SK-N-SH (cell line): ENCODE results near the gene PDE6D. TPM values are rescaled to one million over a fixed set of nuclear protein-coding genes. Genes with fewer than 3 reads are reported as not detected.
A peak's percentile ranks its signal among the peaks of the same experiment; 100 is the strongest.

ENCODE experiments used
- CTCF ChIA-PET: fragments of 300-600, 350-600 bp; formaldehyde crosslinking; extraction: SDS; loops from one replicate; lab custom pipeline; 2021; lab: Yijun Ruan, JAX
- POLR2A ChIA-PET: fragments of 350-600 bp; sonication (Branson Sonifier 250); formaldehyde crosslinking; extraction: SDS; loops from one replicate; lab custom pipeline; 2020; ENCODE audit warnings: antibody characterized with exemption, inconsistent platforms; lab: Yijun Ruan, JAX
- DNase-seq: peaks from one replicate; pipeline ENCODE4 v3.0.0; 2012
- H2AFZ ChIP-seq: fragments of 200-600 bp; sonication (generic); 2 replicates; pipeline ENCODE4 v1.8.1; 2016; ENCODE audit warnings: antibody characterized with exemption, mild to moderate bottlenecking, low read depth
- H3F3A ChIP-seq: fragments of 200-600 bp; sonication (generic); replicated peaks from 2 replicates; pipeline ENCODE3; 2016; ENCODE audit warnings: antibody characterized with exemption, mild to moderate bottlenecking; ENCODE audit not compliant: insufficient read depth
- H3K27ac ChIP-seq, 2 experiments: fragments of 200-500 bp in 1 of 2; fragments of 200-600 bp in 1 of 2; sonication (Bioruptor generic) in 1 of 2; sonication (generic), shearing (Covaris generic) in 1 of 2; 2 replicates each; pipeline versions ENCODE4 v1.5.1 to v1.6.1; 2014 to 2016; ENCODE audit warnings: low read depth in 2 of 2, inconsistent platforms in 1 of 2, low read length in 1 of 2, mild to moderate bottlenecking in 1 of 2, mixed read lengths in 1 of 2
- H3K27me3 ChIP-seq: fragments of 200-600 bp; sonication (generic), shearing (Covaris generic); 2 replicates; pipeline ENCODE4 v1.6.1; 2016; ENCODE audit warnings: mixed run types; ENCODE audit not compliant: insufficient read depth
- H3K36me3 ChIP-seq, 2 experiments: fragments of 200-500 bp in 1 of 2; fragments of 200-600 bp in 1 of 2; sonication (Bioruptor generic) in 1 of 2; sonication (generic) in 1 of 2; replicated peaks in 1 of 2; 2 replicates each; pipeline versions ENCODE3 to v1.5.1; 2014 to 2016; ENCODE audit warnings: low read length in 1 of 2, mild to moderate bottlenecking in 1 of 2; ENCODE audit not compliant: insufficient read depth in 2 of 2, control insufficient read depth in 1 of 2
- H3K4me1 ChIP-seq, 2 experiments: fragments of 200-500 bp in 1 of 2; fragments of 200-600 bp in 1 of 2; sonication (Bioruptor generic) in 1 of 2; sonication (generic), shearing (Covaris generic) in 1 of 2; 2 replicates each; pipeline versions ENCODE4 v1.5.1 to v1.6.1; 2014 to 2016; ENCODE audit warnings: low read depth in 1 of 2, low read length in 1 of 2, mixed run types in 1 of 2; ENCODE audit not compliant: insufficient read depth in 2 of 2, control insufficient read depth in 1 of 2
- H3K4me2 ChIP-seq: fragments of 200-600 bp; sonication (generic), shearing (Covaris generic); 2 replicates; pipeline ENCODE4 v1.6.1; 2017; ENCODE audit warnings: mixed run types
- H3K4me3 ChIP-seq, 2 experiments: fragments of 200-500 bp in 1 of 2; fragments of 200-600 bp in 1 of 2; sonication (Bioruptor generic) in 1 of 2; sonication (generic), shearing (Covaris generic) in 1 of 2; 2 replicates each; pipeline versions ENCODE4 v1.5.1 to v1.8.1; 2014 to 2016; ENCODE audit warnings: low read depth in 2 of 2, inconsistent platforms in 1 of 2, low read length in 1 of 2, mild to moderate bottlenecking in 1 of 2, mixed read lengths in 1 of 2, moderate library complexity in 1 of 2
- H3K79me2 ChIP-seq: fragments of 200-600 bp; sonication (generic); 2 replicates; pipeline ENCODE4 v1.8.1; 2017; ENCODE audit warnings: mild to moderate bottlenecking; ENCODE audit not compliant: insufficient read depth
- H3K9ac ChIP-seq: fragments of 200-600 bp; sonication (generic); 2 replicates; pipeline ENCODE4 v1.6.1; 2017; ENCODE audit warnings: mixed run types
- H3K9me2 ChIP-seq: fragments of 200-600 bp; sonication (generic); 2 replicates; pipeline ENCODE4 v1.6.1; 2017; ENCODE audit warnings: mixed run types
- H3K9me3 ChIP-seq: fragments of 200-600 bp; sonication (generic); 2 replicates; pipeline ENCODE4 v1.6.1; 2017; ENCODE audit warnings: mixed run types, mild to moderate bottlenecking, moderate library complexity
- H4K20me1 ChIP-seq: fragments of 200-600 bp; sonication (generic); 2 replicates; pipeline ENCODE4 v1.6.1; 2017; ENCODE audit warnings: mild to moderate bottlenecking, mixed run types; ENCODE audit not compliant: insufficient read depth
- EZH2phosphoT487 ChIP-seq: fragments of 200-600 bp; sonication (generic); IDR thresholded peaks from 2 replicates; pipeline ENCODE4 v1.6.1; 2017; ENCODE audit warnings: low read depth, mixed run types, mild to moderate bottlenecking, antibody characterized with exemption, moderate library complexity, borderline replicate concordance
- FOXJ3 ChIP-seq: sonication (generic); formaldehyde crosslinking; IDR thresholded peaks from 2 replicates; pipeline ENCODE4 v1.5.1; 2020; ENCODE audit warnings: mild to moderate bottlenecking, missing genetic modification reagents
- IRF3 ChIP-seq: fragments of 150-350 bp; IDR thresholded peaks from 2 replicates; pipeline ENCODE4 v1.6.1; 2016; ENCODE audit warnings: mild to moderate bottlenecking, low read depth, low read length
- MAX ChIP-seq: IDR thresholded peaks from 2 replicates; pipeline ENCODE4 v1.4.0; 2012; ENCODE audit warnings: low read depth
- MXI1 ChIP-seq: IDR thresholded peaks from 2 replicates; pipeline ENCODE4 v1.6.1; 2012; ENCODE audit warnings: mild to moderate bottlenecking, low read depth, low read length, improper control_type of control experiment
- PBX3 ChIP-seq: IDR thresholded peaks from 2 replicates; pipeline ENCODE4; 2012
- WGBS: methylation state at CpG from one replicate; pipeline ENCODE4 v1.1.6; 2017; ENCODE audit warnings: low lambda C conversion rate; 5-methylcytosine and 5-hydroxymethylcytosine counted together
- polyA plus RNA-seq, 3 experiments: library from polyadenylated mRNA; depleted of rRNA; stranded (reverse); fragments of >200 nt; gene quantifications; 2 replicates each; pipeline ENCODE4 v1.2.3, GENCODE V29; 2012
- TF ChIP-seq, protein P1 (sequence below): IDR thresholded peaks from 2 replicates; pipeline ENCODE4 v1.6.1; 2012; ENCODE audit warnings: mild to moderate bottlenecking, low read depth, low read length, moderate library complexity

The PDE6D gene
- polyA plus RNA-seq, 1 of the 3 experiments (the other 2 are of a cell fraction): 33.9 TPM

DNA sequence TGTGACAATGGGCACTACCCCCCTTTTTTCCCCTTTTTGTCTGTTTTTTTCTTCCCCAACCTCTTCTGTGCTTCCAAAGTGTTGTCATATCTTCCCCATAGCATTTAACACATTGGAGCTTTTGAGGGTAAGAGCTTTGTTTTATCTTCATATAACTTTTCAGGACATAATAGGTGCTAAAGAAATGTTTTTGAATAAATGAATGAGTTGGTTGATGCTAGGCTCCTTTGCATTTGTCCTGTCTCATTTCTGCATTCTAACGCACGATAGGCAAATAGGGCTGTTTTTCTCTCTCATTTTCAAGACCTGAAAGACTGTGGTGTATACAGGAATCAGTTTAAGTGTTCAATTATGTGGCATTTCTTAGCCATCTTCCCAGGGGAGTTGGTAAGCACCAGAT is 4.3 kb upstream of the PDE6D start:
- TF ChIP-seq MXI1 (no peak), EZH2phosphoT487 (no peak), PBX3 (no peak), FOXJ3 (no peak)
- TF ChIP-seq, protein P1, sequence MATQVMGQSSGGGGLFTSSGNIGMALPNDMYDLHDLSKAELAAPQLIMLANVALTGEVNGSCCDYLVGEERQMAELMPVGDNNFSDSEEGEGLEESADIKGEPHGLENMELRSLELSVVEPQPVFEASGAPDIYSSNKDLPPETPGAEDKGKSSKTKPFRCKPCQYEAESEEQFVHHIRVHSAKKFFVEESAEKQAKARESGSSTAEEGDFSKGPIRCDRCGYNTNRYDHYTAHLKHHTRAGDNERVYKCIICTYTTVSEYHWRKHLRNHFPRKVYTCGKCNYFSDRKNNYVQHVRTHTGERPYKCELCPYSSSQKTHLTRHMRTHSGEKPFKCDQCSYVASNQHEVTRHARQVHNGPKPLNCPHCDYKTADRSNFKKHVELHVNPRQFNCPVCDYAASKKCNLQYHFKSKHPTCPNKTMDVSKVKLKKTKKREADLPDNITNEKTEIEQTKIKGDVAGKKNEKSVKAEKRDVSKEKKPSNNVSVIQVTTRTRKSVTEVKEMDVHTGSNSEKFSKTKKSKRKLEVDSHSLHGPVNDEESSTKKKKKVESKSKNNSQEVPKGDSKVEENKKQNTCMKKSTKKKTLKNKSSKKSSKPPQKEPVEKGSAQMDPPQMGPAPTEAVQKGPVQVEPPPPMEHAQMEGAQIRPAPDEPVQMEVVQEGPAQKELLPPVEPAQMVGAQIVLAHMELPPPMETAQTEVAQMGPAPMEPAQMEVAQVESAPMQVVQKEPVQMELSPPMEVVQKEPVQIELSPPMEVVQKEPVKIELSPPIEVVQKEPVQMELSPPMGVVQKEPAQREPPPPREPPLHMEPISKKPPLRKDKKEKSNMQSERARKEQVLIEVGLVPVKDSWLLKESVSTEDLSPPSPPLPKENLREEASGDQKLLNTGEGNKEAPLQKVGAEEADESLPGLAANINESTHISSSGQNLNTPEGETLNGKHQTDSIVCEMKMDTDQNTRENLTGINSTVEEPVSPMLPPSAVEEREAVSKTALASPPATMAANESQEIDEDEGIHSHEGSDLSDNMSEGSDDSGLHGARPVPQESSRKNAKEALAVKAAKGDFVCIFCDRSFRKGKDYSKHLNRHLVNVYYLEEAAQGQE: no peak

DNA sequence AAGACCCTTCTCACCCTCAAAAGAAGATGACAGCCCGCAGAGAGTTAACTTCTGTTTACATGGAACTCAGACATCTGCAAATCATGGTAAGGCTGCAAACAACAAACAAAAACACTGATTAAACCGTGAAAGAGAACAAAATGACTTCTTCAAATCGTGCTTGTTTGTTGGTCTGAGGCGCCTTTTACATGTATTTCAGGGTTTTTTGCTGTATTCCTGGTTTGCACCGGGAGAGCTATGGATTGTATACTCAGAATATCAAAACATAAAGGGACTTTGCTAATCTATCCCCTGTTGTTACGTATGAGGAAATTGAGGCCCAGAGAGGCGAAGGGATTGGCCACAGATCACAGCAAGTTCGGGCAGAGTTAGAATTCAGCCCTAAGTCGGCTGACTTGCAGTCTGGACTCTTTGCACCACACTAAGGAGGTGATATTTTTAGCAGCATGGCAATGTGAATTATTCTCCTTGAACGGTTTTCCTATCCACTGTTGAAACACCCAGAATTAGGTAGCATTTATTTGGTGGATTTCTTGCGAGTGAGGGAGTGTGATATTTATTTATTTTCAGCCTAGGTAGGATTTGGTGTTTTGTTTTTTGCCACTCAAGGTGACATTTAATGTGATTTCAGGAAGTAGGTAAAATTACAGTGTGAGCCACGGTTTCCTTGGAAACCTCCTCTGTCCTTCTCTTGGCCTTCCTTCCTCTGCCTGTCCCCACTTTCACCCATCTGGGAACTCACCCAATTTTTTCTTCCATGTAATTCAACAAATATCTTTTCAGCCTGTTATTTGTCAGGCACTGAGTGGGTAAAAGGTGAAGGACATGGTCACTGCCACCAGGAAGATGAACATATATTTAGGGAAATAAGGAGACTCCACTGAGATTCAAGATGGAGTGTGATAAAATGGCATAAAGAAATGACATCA is 980 bp upstream of the PDE6D start:
- Histone ChIP-seq H3F3A (no peaks in the 10 kb centered on the region), H2AFZ (peak overlapping the region; percentile 95), H3K4me1 (peaks cover 9 to 21% of the 10 kb centered on the region in 2 experiments; a peak in 3 of 4 replicates), H3K27me3 (no peaks in the 10 kb centered on the region), H3K9me2 (no peaks in the 10 kb centered on the region), H3K9me3 (no peaks in the 10 kb centered on the region), H3K4me3 (peak overlapping the region; percentile 86 to 87), H3K27ac (peak overlapping the region; percentile 64 to 89; a peak in 3 of 4 replicates), H3K79me2 (peaks cover 40% of the 10 kb centered on the region), H3K9ac (peak overlapping the region; percentile 67), H3K4me2 (peak overlapping the region; percentile 84), H3K36me3 (no peaks in the 10 kb centered on the region), H4K20me1 (peaks cover 1% of the 10 kb centered on the region; the same call in 1 of the 2 replicates)
- no peak for DNase-seq
- WGBS: 7% methylated on average over 12 of the region's 12 CpGs
- ChIA-PET POLR2A (no interaction called here), CTCF (interaction anchor here (0.6 to 1.4 kb wide), 5 partner anchors 12 to 149 kb away, joined by 3 to 6 read pairs (median 3); no protein-coding TSS in a partner anchor)
- TF ChIP-seq IRF3 (no peak), MAX (peak; percentile 21; the same call in 1 of the 2 replicates)

More for the DNA sequence above, 4.3 kb upstream of the PDE6D start:
- Histone ChIP-seq H3K27ac (no peak overlapping the region; a peak in 1 of 4 replicates), H3K4me3 (0 out of 4 replicates have a peak overlapping the region, but pooled peaks of 1 of the 2 experiments have one; percentile 90), H3K9ac (0 out of 2 replicates have a peak overlapping the region, but pooled peaks have one; percentile 68), H3K4me2 (peak overlapping the region; percentile 89; the same call in 1 of the 2 replicates), H3K9me2 (no peaks in the 10 kb centered on the region), H3K9me3 (no peaks in the 10 kb centered on the region), H3F3A (no peaks in the 10 kb centered on the region), H2AFZ (peak overlapping the region; percentile 99; the same call in 1 of the 2 replicates), H3K79me2 (peaks cover 63% of the 10 kb centered on the region), H4K20me1 (peaks cover 17% of the 10 kb centered on the region; the same call in 1 of the 2 replicates), H3K27me3 (no peaks in the 10 kb centered on the region), H3K4me1 (peaks cover 16 to 23% of the 10 kb centered on the region in 2 experiments; a peak in 3 of 4 replicates), H3K36me3 (peaks cover 13 to 19% of the 10 kb centered on the region in 2 experiments)
- WGBS: 98% methylated on average over 2 of the region's 2 CpGs
- DNase-seq: no peak
- POLR2A ChIA-PET: no interaction called here
- CTCF ChIA-PET: interaction anchor here (1.1 to 3.4 kb wide), 5 partner anchors 8 to 72 kb away, joined by 3 to 25 read pairs (median 9); no protein-coding TSS in a partner anchor
